ENCODE measurements around the gene BPGM. TPM values are rescaled to one million over a fixed set of nuclear protein-coding genes. Genes with fewer than 3 reads are reported as not detected.

The BPGM gene
- total and polyA plus RNA-seq, 9 of the 15 experiments (the other 6 are each of a cell fraction or from before 2014, with no cell fraction given): 14.1 to 46.1 (median 21.2) TPM

GRCh38 chr7:134630237-134630636 lies 16.4 kb upstream of the BPGM start:
- Histone ChIP-seq H3K27ac (ENCODE audit: extremely low read depth, low read depth, low read length) (no peak overlapping the region), H3K79me2 (ENCODE audit: control insufficient read depth, insufficient read depth, low read length) (no peaks in the 10 kb centered on the region), H3K9me3 (replicated peaks; ENCODE audit: control insufficient read depth, insufficient read depth, low read depth, low read length) (no peaks in the 10 kb centered on the region), H4K20me1 (replicated peaks; ENCODE audit: control insufficient read depth, insufficient read depth, low read length) (no peaks in the 10 kb centered on the region), H3K4me3 (no peak overlapping the region), H3K4me1 (replicated peaks in 1 of 2; ENCODE audit: control insufficient read depth in 2 of 2, insufficient read depth in 2 of 2, low read length in 2 of 2) (no peaks in the 10 kb centered on the region), H3K9ac (ENCODE audit: insufficient read depth in 1 of 2, low read depth in 2 of 2, low read length in 2 of 2) (no peak overlapping the region), H3K4me2 (ENCODE audit: insufficient read depth, low read length) (no peak overlapping the region), H2AFZ (ENCODE audit: low read depth, low read length) (no peak overlapping the region), H3K9me1 (ENCODE audit: control insufficient read depth, insufficient read depth, low read length) (no peaks in the 10 kb centered on the region), H3K36me3 (ENCODE audit: control insufficient read depth, insufficient read depth, low read length) (no peaks in the 10 kb centered on the region), H3K27me3 (ENCODE audit: control insufficient read depth in 2 of 2, insufficient read depth in 2 of 2, low read length in 2 of 2) (peaks cover 0 to 5% of the 10 kb centered on the region in 2 experiments; a peak in 1 of 5 replicates)
- in situ Hi-C loops (cut with MboI) (no loop called here), intact Hi-C loops (cut with micrococcal nuclease) (loop anchor here (5.0 kb wide), 1 partner anchor 542 kb away; the partner anchor contains the start of gene CYREN)
- DNase-seq (ENCODE audit: extremely low read depth in 1 of 4, low spot score in 3 of 4): no peak
- ChIA-PET CTCF (ENCODE audit: low intra/inter-chr PET ratio) (no interaction called here), POLR2A (interaction anchor here (2.5 kb wide), 1 partner anchor 17 kb away, joined by 10 read pairs; the partner anchor contains the start of gene BPGM)
- no peak for TF ChIP-seq BDP1 (IDR thresholded peaks at IDR 0.05; ENCODE audit: insufficient read depth, insufficient read length)
- no peak for TF ChIP-seq SAFB2 (IDR thresholded peaks at IDR 0.05; ENCODE audit: borderline replicate concordance, low read depth, low read length, severe bottlenecking)
- no peak for TF ChIP-seq OTX1 (CRISPR knock-in tag; IDR thresholded peaks at IDR 0.05)
- TF ChIP-seq TAL1 (IDR thresholded peaks at IDR 0.05): no peak
- TF ChIP-seq, protein P1, sequence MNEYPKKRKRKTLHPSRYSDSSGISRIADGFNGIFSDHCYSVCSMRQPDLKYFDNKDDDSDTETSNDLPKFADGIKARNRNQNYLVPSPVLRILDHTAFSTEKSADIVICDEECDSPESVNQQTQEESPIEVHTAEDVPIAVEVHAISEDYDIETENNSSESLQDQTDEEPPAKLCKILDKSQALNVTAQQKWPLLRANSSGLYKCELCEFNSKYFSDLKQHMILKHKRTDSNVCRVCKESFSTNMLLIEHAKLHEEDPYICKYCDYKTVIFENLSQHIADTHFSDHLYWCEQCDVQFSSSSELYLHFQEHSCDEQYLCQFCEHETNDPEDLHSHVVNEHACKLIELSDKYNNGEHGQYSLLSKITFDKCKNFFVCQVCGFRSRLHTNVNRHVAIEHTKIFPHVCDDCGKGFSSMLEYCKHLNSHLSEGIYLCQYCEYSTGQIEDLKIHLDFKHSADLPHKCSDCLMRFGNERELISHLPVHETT (CRISPR knock-in tag; conservative IDR thresholded peaks at IDR 0.05 in 1 of 2, IDR thresholded peaks at IDR 0.05 in 1 of 2): no peak
- TF ChIP-seq SMARCC2 (IDR thresholded peaks at IDR 0.05; ENCODE audit: low read depth): no peak
- TF ChIP-seq BMI1 (IDR thresholded peaks at IDR 0.05; ENCODE audit: low read length): no peak
- BruUV-seq (replicated peaks): no TSS peak
- FAIRE-seq: no peak
- no peak for ATAC-seq
- 7% methylated on average over 1 of the region's 1 CpG for WGBS (ENCODE audit: insufficient coverage, low coverage, missing lambda C conversion rate)

All from K562 (cell line).